Subcutaneous abdominal adipose tissue (tissue), 5 donors: ENCODE data around the gene FLNB.

Source experiments
- H3K27ac ChIP-seq: one replicate; pipeline ENCODE4 v1.7.0; 2013; ENCODE audit warnings: low read depth, mild to moderate bottlenecking, inconsistent platforms, low read length, moderate library complexity
- H3K27me3 ChIP-seq, 5 donors: one replicate each; pipeline ENCODE4 v1.7.0; 2013; ENCODE audit warnings: low read length in 5 of 5, inconsistent platforms in 1 of 5; ENCODE audit not compliant: control insufficient read depth in 5 of 5, insufficient read depth in 4 of 5
- H3K36me3 ChIP-seq, 5 donors: one replicate each; pipeline ENCODE4 v1.7.0; 2013; ENCODE audit warnings: low read length in 5 of 5; ENCODE audit not compliant: control insufficient read depth in 5 of 5, insufficient read depth in 5 of 5
- H3K4me1 ChIP-seq, 5 donors: one replicate each; pipeline ENCODE4 v1.7.0; 2013; ENCODE audit warnings: low read length in 5 of 5, mild to moderate bottlenecking in 3 of 5, moderate library complexity in 1 of 5; ENCODE audit not compliant: control insufficient read depth in 5 of 5, insufficient read depth in 5 of 5
- H3K4me3 ChIP-seq, 5 donors: one replicate each; pipeline ENCODE4 v1.7.0; 2013; ENCODE audit warnings: low read length in 5 of 5, low read depth in 1 of 5
- H3K9ac ChIP-seq, 5 donors: one replicate each; pipeline ENCODE4 v1.7.0; 2013; ENCODE audit warnings: low read length in 5 of 5, mild to moderate bottlenecking in 4 of 5, moderate library complexity in 3 of 5
- H3K9me3 ChIP-seq, 5 donors: one replicate each; pipeline ENCODE4 v1.7.0; 2013; ENCODE audit warnings: low read length in 5 of 5; ENCODE audit not compliant: control insufficient read depth in 5 of 5
- donor health status: healthy.
- donor health status: healthy.
- donor health status: healthy.
- donor health status: healthy.
- donor health status: healthy.

Gene FLNB

DNA sequence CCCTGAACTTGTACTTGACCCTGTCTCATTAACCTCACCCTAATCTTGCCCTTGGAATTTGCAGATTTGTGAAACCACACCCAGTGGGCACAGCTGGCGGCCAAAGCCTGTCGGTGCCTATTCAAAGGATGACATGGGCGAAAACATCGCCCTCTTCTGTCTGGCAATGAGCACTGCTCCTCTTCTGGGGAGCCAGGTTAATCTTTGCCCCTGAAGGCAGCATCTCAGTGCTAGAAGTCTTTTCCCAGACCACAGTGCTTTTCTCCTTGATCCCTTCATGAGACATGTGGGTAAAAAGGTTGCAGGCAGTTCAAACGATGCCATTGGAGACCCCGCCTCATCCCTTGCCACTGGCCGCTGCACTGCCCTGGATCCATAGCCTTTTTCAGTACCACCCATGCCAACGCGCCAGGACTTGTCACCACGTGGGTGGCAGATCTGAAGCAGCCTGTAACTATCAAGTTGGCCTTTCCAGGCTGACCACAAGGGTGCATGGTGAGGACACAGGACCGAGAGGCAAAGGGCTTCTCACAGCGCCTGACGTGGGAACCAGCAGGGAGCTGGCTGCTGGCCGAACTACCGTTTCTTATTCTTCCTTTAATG, 209.1 kb downstream of the FLNB start:
- H3K36me3 ChIP-seq = no peaks in the 10 kb centered on the region
- peak overlapping the region in 2 of 5 donors; percentile 19 to 43 for H3K4me3 ChIP-seq
- no peak overlapping the region for H3K27ac ChIP-seq
- H3K9me3 ChIP-seq = no peaks in the 10 kb centered on the region
- peaks cover 7 to 54% (median 26%) of the 10 kb centered on the region in 5 donors for H3K4me1 ChIP-seq
- peak overlapping the region in 2 of 5 donors; percentile 5 to 44 for H3K9ac ChIP-seq
- no peaks in the 10 kb centered on the region for H3K27me3 ChIP-seq

DNA sequence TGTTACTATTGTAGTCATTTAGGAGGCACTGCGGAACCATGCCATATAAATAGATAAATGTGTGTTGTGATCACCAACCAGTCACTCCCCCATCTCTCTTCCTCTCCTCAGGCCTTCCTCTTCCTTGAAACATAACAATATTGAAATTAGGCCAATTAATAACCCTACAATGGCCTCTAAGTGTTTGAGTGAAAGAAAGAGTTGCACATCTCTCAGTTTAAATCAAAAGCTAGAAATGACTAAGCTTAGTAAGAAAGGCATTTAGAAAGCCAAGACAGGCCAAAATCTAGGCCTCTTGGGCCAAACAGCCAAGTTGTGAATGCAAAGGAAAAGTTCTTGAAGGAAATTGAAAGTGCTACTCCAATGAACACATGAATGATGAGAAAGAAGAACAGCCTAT, 210.7 kb downstream of the FLNB start:
- no peak overlapping the region for H3K27ac ChIP-seq

More for the DNA sequence above, 210.7 kb downstream of the FLNB start:
- no peaks in the 10 kb centered on the region for H3K9me3 ChIP-seq
- H3K9ac ChIP-seq = no peak overlapping the region
- peaks cover 7 to 52% (median 26%) of the 10 kb centered on the region in 5 donors for H3K4me1 ChIP-seq
- no peaks in the 10 kb centered on the region for H3K36me3 ChIP-seq
- no peak overlapping the region for H3K4me3 ChIP-seq
- H3K27me3 ChIP-seq = no peaks in the 10 kb centered on the region
